ENCODE data around the gene MGMT.

DNA sequence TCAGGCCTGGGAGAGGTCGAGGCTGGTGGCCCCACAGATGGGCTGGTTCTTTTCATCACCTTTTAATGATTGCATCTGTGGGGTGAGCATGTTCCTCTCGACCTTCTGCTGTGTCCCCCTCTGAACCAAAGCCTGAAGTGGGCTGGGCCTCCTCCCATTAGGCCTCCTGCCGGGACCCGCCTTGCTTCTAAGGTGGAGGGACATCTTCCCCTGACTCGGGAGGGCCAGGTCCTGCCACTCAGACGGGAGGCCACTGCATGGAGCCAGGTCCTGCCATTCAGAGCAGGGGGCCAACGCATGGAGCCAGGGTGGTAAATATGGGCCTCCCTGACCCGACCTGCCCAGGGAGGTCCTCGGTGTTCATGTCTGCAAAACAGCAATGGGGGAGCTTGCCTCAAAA is 308.6 kb downstream of the MGMT start:
- TF ChIP-seq EZH2 (IDR thresholded peaks at IDR 0.05; ENCODE audit: borderline replicate concordance, low read depth, low read length, severe bottlenecking) (no peak), POLR2AphosphoS5 (IDR thresholded peaks at IDR 0.05; ENCODE audit: insufficient read depth, low read depth, low read length) (no peak), POLR2A (IDR thresholded peaks at IDR 0.05; ENCODE audit: low read depth, low read length) (no peak), MYC (IDR thresholded peaks at IDR 0.05; ENCODE audit: low read depth, low read length) (no peak), GATA2 (IDR thresholded peaks at IDR 0.05; ENCODE audit: insufficient read depth, insufficient read length, low read depth, low read length) (no peak)
- TF ChIP-seq, protein P1, sequence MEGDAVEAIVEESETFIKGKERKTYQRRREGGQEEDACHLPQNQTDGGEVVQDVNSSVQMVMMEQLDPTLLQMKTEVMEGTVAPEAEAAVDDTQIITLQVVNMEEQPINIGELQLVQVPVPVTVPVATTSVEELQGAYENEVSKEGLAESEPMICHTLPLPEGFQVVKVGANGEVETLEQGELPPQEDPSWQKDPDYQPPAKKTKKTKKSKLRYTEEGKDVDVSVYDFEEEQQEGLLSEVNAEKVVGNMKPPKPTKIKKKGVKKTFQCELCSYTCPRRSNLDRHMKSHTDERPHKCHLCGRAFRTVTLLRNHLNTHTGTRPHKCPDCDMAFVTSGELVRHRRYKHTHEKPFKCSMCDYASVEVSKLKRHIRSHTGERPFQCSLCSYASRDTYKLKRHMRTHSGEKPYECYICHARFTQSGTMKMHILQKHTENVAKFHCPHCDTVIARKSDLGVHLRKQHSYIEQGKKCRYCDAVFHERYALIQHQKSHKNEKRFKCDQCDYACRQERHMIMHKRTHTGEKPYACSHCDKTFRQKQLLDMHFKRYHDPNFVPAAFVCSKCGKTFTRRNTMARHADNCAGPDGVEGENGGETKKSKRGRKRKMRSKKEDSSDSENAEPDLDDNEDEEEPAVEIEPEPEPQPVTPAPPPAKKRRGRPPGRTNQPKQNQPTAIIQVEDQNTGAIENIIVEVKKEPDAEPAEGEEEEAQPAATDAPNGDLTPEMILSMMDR (IDR thresholded peaks at IDR 0.05; ENCODE audit: extremely low read depth in 1 of 2, insufficient read depth in 1 of 2, low read depth in 1 of 2, low read length in 2 of 2) = no peak
